Vagina (tissue), 2 donors: ENCODE data around the gene KRTAP22-2.

Experiments used
- POLR2A ChIP-seq, 2 donors: fragments of 450-650 bp; IDR thresholded peaks; one replicate each; pipeline ENCODE4 v1.6.1; 2017; ENCODE audit warnings: antibody characterized with exemption in 2 of 2, mild to moderate bottlenecking in 2 of 2, moderate library complexity in 2 of 2
- POLR2AphosphoS5 ChIP-seq, 2 donors: sonication (generic); formaldehyde crosslinking; IDR thresholded peaks; one replicate each; pipeline ENCODE4 v1.9.0; 2017; ENCODE audit warnings: antibody characterized with exemption in 2 of 2, mild to moderate bottlenecking in 2 of 2, low read depth in 1 of 2; ENCODE audit not compliant: insufficient read depth in 1 of 2
- TF ChIP-seq, protein P1 (sequence below), 3 experiments: fragments of 450-650 bp in 2 of 3; fragments of 200-600 bp in 1 of 3; sonication (generic) in 1 of 3; IDR thresholded peaks; one replicate each; pipeline ENCODE4 v1.5.1; 2017 to 2019; ENCODE audit warnings: antibody characterized with exemption in 3 of 3, mild to moderate bottlenecking in 2 of 3, moderate library complexity in 2 of 3

DNA sequence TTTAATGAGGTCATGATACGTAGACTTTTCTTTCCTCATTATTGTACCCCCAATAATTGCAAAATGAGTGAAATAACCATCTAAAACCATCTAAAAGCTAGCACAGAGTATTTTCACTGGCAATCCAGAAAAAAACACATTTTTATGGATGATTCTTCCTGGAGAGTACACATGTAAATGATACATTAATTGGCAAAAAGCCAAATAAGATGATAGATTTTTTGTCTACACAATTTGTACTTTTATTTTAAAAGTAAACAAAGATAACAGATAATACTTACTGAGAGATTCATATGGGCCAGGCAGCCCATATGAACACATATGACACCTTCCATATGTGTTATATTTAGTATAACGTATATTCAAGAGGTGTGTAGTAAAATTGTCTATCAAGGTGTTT is 26.6 kb downstream of the KRTAP22-2 start:
- TF ChIP-seq, protein P1, sequence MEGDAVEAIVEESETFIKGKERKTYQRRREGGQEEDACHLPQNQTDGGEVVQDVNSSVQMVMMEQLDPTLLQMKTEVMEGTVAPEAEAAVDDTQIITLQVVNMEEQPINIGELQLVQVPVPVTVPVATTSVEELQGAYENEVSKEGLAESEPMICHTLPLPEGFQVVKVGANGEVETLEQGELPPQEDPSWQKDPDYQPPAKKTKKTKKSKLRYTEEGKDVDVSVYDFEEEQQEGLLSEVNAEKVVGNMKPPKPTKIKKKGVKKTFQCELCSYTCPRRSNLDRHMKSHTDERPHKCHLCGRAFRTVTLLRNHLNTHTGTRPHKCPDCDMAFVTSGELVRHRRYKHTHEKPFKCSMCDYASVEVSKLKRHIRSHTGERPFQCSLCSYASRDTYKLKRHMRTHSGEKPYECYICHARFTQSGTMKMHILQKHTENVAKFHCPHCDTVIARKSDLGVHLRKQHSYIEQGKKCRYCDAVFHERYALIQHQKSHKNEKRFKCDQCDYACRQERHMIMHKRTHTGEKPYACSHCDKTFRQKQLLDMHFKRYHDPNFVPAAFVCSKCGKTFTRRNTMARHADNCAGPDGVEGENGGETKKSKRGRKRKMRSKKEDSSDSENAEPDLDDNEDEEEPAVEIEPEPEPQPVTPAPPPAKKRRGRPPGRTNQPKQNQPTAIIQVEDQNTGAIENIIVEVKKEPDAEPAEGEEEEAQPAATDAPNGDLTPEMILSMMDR (IDR thresholded peaks at IDR 0.05): no peak
- no peak for TF ChIP-seq POLR2A (IDR thresholded peaks at IDR 0.05)
- TF ChIP-seq POLR2AphosphoS5 (IDR thresholded peaks at IDR 0.05; ENCODE audit: insufficient read depth in 1 of 2, low read depth in 1 of 2): no peak
